SK-N-SH (cell line): ENCODE data around the gene CHSY1. TPM values are rescaled to one million over a fixed set of nuclear protein-coding genes. Genes with fewer than 3 reads are reported as not detected.

ENCODE experiments used
- CTCF ChIA-PET: fragments of 300-600, 350-600 bp; formaldehyde crosslinking; extraction: SDS; loops from one replicate; lab custom pipeline; 2021; lab: Yijun Ruan, JAX
- POLR2A ChIA-PET: fragments of 350-600 bp; sonication (Branson Sonifier 250); formaldehyde crosslinking; extraction: SDS; loops from one replicate; lab custom pipeline; 2020; ENCODE audit warnings: antibody characterized with exemption, inconsistent platforms; lab: Yijun Ruan, JAX
- DNase-seq: peaks from one replicate; pipeline ENCODE4 v3.0.0; 2012
- H2AFZ ChIP-seq: fragments of 200-600 bp; sonication (generic); 2 replicates; pipeline ENCODE4 v1.8.1; 2016; ENCODE audit warnings: antibody characterized with exemption, mild to moderate bottlenecking, low read depth
- H3F3A ChIP-seq: fragments of 200-600 bp; sonication (generic); replicated peaks from 2 replicates; pipeline ENCODE3; 2016; ENCODE audit warnings: antibody characterized with exemption, mild to moderate bottlenecking; ENCODE audit not compliant: insufficient read depth
- H3K27ac ChIP-seq, 2 experiments: fragments of 200-500 bp in 1 of 2; fragments of 200-600 bp in 1 of 2; sonication (Bioruptor generic) in 1 of 2; sonication (generic), shearing (Covaris generic) in 1 of 2; 2 replicates each; pipeline versions ENCODE4 v1.5.1 to v1.6.1; 2014 to 2016; ENCODE audit warnings: low read depth in 2 of 2, inconsistent platforms in 1 of 2, low read length in 1 of 2, mild to moderate bottlenecking in 1 of 2, mixed read lengths in 1 of 2
- H3K27me3 ChIP-seq: fragments of 200-600 bp; sonication (generic), shearing (Covaris generic); 2 replicates; pipeline ENCODE4 v1.6.1; 2016; ENCODE audit warnings: mixed run types; ENCODE audit not compliant: insufficient read depth
- H3K36me3 ChIP-seq, 2 experiments: fragments of 200-500 bp in 1 of 2; fragments of 200-600 bp in 1 of 2; sonication (Bioruptor generic) in 1 of 2; sonication (generic) in 1 of 2; replicated peaks in 1 of 2; 2 replicates each; pipeline versions ENCODE3 to v1.5.1; 2014 to 2016; ENCODE audit warnings: low read length in 1 of 2, mild to moderate bottlenecking in 1 of 2; ENCODE audit not compliant: insufficient read depth in 2 of 2, control insufficient read depth in 1 of 2
- H3K4me1 ChIP-seq, 2 experiments: fragments of 200-500 bp in 1 of 2; fragments of 200-600 bp in 1 of 2; sonication (Bioruptor generic) in 1 of 2; sonication (generic), shearing (Covaris generic) in 1 of 2; 2 replicates each; pipeline versions ENCODE4 v1.5.1 to v1.6.1; 2014 to 2016; ENCODE audit warnings: low read depth in 1 of 2, low read length in 1 of 2, mixed run types in 1 of 2; ENCODE audit not compliant: insufficient read depth in 2 of 2, control insufficient read depth in 1 of 2
- H3K4me2 ChIP-seq: fragments of 200-600 bp; sonication (generic), shearing (Covaris generic); 2 replicates; pipeline ENCODE4 v1.6.1; 2017; ENCODE audit warnings: mixed run types
- H3K4me3 ChIP-seq, 2 experiments: fragments of 200-500 bp in 1 of 2; fragments of 200-600 bp in 1 of 2; sonication (Bioruptor generic) in 1 of 2; sonication (generic), shearing (Covaris generic) in 1 of 2; 2 replicates each; pipeline versions ENCODE4 v1.5.1 to v1.8.1; 2014 to 2016; ENCODE audit warnings: low read depth in 2 of 2, inconsistent platforms in 1 of 2, low read length in 1 of 2, mild to moderate bottlenecking in 1 of 2, mixed read lengths in 1 of 2, moderate library complexity in 1 of 2
- H3K79me2 ChIP-seq: fragments of 200-600 bp; sonication (generic); 2 replicates; pipeline ENCODE4 v1.8.1; 2017; ENCODE audit warnings: mild to moderate bottlenecking; ENCODE audit not compliant: insufficient read depth
- H3K9ac ChIP-seq: fragments of 200-600 bp; sonication (generic); 2 replicates; pipeline ENCODE4 v1.6.1; 2017; ENCODE audit warnings: mixed run types
- H3K9me2 ChIP-seq: fragments of 200-600 bp; sonication (generic); 2 replicates; pipeline ENCODE4 v1.6.1; 2017; ENCODE audit warnings: mixed run types
- H3K9me3 ChIP-seq: fragments of 200-600 bp; sonication (generic); 2 replicates; pipeline ENCODE4 v1.6.1; 2017; ENCODE audit warnings: mixed run types, mild to moderate bottlenecking, moderate library complexity
- H4K20me1 ChIP-seq: fragments of 200-600 bp; sonication (generic); 2 replicates; pipeline ENCODE4 v1.6.1; 2017; ENCODE audit warnings: mild to moderate bottlenecking, mixed run types; ENCODE audit not compliant: insufficient read depth
- FOXM1 ChIP-seq: IDR thresholded peaks from 2 replicates; pipeline ENCODE4 v1.4.0; 2012; ENCODE audit warnings: low read depth, mild to moderate bottlenecking
- GABPA ChIP-seq: IDR thresholded peaks from 2 replicates; pipeline ENCODE4 v1.4.0; 2012; ENCODE audit warnings: low read depth, mild to moderate bottlenecking
- GATA2 ChIP-seq: sonication (generic); formaldehyde crosslinking; IDR thresholded peaks from 2 replicates; pipeline ENCODE4 v1.5.0; 2020; ENCODE audit warnings: mild to moderate bottlenecking, missing genetic modification reagents
- MXI1 ChIP-seq: IDR thresholded peaks from 2 replicates; pipeline ENCODE4 v1.6.1; 2012; ENCODE audit warnings: mild to moderate bottlenecking, low read depth, low read length, improper control_type of control experiment
- NFIC ChIP-seq: IDR thresholded peaks from 2 replicates; pipeline ENCODE4 v1.4.0; 2012; ENCODE audit warnings: borderline replicate concordance
- WGBS: methylation state at CpG from one replicate; pipeline ENCODE4 v1.1.6; 2017; ENCODE audit warnings: low lambda C conversion rate; 5-methylcytosine and 5-hydroxymethylcytosine counted together
- polyA plus RNA-seq, 3 experiments: library from polyadenylated mRNA; depleted of rRNA; stranded (reverse); fragments of >200 nt; gene quantifications; 2 replicates each; pipeline ENCODE4 v1.2.3, GENCODE V29; 2012
- TF ChIP-seq, protein P1 (sequence below): IDR thresholded peaks from 2 replicates; pipeline ENCODE4 v1.6.1; 2012; ENCODE audit warnings: mild to moderate bottlenecking, low read depth, low read length, moderate library complexity
- TF ChIP-seq, protein P2 (sequence below): fragments of 200-600 bp; sonication (generic); IDR thresholded peaks from 2 replicates; pipeline ENCODE4 v1.6.1; 2017; ENCODE audit warnings: antibody characterized with exemption, mild to moderate bottlenecking, moderate library complexity

The CHSY1 gene
- polyA plus RNA-seq, 1 of the 3 experiments (the other 2 are of a cell fraction), result 15.7 TPM

DNA sequence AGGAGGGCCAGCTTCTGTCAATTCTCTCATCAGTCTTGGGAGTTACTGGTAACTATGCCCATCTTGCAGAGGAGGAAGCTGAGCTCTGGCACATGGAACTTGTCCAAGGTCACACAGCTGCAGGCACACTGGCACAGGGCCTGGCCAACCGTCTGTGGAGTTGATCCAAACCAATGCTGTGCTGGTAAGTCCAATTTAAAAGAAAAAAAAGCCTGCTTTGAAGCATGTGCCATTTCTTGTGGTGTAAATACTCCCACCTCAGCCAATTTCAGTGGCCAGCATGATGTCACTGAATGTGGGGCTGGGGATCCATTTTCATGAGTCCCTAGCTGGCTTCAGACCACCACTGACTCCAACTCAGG is 83.4 kb downstream of the CHSY1 start:
- DNase-seq, result no peak
- Histone ChIP-seq H3K9me3 (no peaks in the 10 kb centered on the region), H3K4me1 (peaks cover 26 to 47% of the 10 kb centered on the region in 2 experiments; a peak in 3 of 4 replicates), H3F3A (no peaks in the 10 kb centered on the region), H4K20me1 (no peaks in the 10 kb centered on the region), H3K36me3 (no peaks in the 10 kb centered on the region), H3K9ac (no peak overlapping the region), H2AFZ (no peak overlapping the region), H3K4me2 (no peak overlapping the region), H3K27ac (peak overlapping the region in 1 of 2 experiments; percentile 40; a peak in 2 of 4 replicates), H3K27me3 (no peaks in the 10 kb centered on the region), H3K9me2 (no peaks in the 10 kb centered on the region), H3K4me3 (no peak overlapping the region), H3K79me2 (no peaks in the 10 kb centered on the region)
- WGBS, result 38% methylated on average over 1 of the region's 1 CpG
- ChIA-PET CTCF (interaction anchor here (1.2 kb wide), 1 partner anchor 161 kb away, joined by 3 read pairs; no protein-coding TSS in a partner anchor), POLR2A (no interaction called here)
- TF ChIP-seq GABPA, result no peak
- TF ChIP-seq GATA2 (CRISPR knock-in tag), result no peak
- TF ChIP-seq FOXM1, result no peak
- TF ChIP-seq, protein P1, sequence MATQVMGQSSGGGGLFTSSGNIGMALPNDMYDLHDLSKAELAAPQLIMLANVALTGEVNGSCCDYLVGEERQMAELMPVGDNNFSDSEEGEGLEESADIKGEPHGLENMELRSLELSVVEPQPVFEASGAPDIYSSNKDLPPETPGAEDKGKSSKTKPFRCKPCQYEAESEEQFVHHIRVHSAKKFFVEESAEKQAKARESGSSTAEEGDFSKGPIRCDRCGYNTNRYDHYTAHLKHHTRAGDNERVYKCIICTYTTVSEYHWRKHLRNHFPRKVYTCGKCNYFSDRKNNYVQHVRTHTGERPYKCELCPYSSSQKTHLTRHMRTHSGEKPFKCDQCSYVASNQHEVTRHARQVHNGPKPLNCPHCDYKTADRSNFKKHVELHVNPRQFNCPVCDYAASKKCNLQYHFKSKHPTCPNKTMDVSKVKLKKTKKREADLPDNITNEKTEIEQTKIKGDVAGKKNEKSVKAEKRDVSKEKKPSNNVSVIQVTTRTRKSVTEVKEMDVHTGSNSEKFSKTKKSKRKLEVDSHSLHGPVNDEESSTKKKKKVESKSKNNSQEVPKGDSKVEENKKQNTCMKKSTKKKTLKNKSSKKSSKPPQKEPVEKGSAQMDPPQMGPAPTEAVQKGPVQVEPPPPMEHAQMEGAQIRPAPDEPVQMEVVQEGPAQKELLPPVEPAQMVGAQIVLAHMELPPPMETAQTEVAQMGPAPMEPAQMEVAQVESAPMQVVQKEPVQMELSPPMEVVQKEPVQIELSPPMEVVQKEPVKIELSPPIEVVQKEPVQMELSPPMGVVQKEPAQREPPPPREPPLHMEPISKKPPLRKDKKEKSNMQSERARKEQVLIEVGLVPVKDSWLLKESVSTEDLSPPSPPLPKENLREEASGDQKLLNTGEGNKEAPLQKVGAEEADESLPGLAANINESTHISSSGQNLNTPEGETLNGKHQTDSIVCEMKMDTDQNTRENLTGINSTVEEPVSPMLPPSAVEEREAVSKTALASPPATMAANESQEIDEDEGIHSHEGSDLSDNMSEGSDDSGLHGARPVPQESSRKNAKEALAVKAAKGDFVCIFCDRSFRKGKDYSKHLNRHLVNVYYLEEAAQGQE, result no peak
- TF ChIP-seq MXI1, result no peak

DNA sequence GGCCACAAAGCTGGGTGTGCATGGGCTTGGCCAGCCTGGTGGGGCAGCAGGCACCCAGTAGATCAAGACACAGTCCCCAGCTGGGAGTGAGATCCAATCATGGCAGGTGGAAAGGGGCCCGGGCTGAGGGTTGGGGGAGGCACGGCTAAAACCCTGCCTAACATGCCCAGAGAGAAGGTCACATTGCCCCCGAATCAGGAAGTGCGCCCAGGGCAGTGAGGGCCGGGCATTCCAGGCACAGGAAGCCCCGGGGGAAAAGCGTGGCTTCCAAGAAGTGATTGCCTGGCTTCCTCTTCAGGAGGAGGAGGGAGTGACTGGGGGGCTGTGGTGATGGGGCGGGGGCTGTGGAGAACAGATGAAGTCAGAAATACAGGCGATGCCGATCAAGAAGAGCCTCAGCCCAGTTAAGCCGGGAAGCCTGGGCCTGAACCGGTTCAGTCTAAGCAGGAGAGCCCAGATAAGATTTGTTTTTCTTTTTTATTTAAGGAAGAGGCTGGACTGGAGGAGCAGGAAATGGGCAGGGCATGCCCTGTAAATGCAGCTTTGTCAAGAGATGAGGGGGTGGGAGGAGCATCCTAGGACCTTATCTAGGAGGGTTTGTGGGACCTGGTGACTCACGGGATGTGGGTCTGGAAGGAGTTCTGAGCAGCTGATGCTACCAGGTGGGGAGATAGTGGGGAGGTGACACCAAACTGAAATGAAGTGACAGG is 83.9 kb downstream of the CHSY1 start:
- H3K9me2 ChIP-seq, result no peaks in the 10 kb centered on the region
- no peaks in the 10 kb centered on the region for H3K27me3 ChIP-seq
- H3K36me3 ChIP-seq, result no peaks in the 10 kb centered on the region
- H3K4me3 ChIP-seq, result no peak overlapping the region
- ChIA-PET CTCF (interaction anchor here (0.9 to 2.4 kb wide), 5 partner anchors 13 to 160 kb away, joined by 3 to 8 read pairs (median 3); no protein-coding TSS in a partner anchor), POLR2A (no interaction called here)
- no peak overlapping the region; the same call in 1 of the 2 replicates for H3K4me2 ChIP-seq
- 76% methylated on average over 12 of the region's 13 CpGs for WGBS
- H4K20me1 ChIP-seq, result no peaks in the 10 kb centered on the region
- H3K27ac ChIP-seq, result peak overlapping the region in 1 of 2 experiments; percentile 40; a peak in 1 of 4 replicates
- 0 out of 2 replicates have a peak, but pooled peaks have one; percentile 12 for TF ChIP-seq NFIC
- TF ChIP-seq, protein P2, sequence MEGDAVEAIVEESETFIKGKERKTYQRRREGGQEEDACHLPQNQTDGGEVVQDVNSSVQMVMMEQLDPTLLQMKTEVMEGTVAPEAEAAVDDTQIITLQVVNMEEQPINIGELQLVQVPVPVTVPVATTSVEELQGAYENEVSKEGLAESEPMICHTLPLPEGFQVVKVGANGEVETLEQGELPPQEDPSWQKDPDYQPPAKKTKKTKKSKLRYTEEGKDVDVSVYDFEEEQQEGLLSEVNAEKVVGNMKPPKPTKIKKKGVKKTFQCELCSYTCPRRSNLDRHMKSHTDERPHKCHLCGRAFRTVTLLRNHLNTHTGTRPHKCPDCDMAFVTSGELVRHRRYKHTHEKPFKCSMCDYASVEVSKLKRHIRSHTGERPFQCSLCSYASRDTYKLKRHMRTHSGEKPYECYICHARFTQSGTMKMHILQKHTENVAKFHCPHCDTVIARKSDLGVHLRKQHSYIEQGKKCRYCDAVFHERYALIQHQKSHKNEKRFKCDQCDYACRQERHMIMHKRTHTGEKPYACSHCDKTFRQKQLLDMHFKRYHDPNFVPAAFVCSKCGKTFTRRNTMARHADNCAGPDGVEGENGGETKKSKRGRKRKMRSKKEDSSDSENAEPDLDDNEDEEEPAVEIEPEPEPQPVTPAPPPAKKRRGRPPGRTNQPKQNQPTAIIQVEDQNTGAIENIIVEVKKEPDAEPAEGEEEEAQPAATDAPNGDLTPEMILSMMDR, result no peak
- DNase-seq, result no peak
- H3K79me2 ChIP-seq, result no peaks in the 10 kb centered on the region
- H3K4me1 ChIP-seq, result peaks cover 23 to 47% of the 10 kb centered on the region in 2 experiments; a peak in 3 of 4 replicates
- H3K9ac ChIP-seq, result no peak overlapping the region
- no peaks in the 10 kb centered on the region for H3F3A ChIP-seq
- no peaks in the 10 kb centered on the region for H3K9me3 ChIP-seq
- H2AFZ ChIP-seq, result no peak overlapping the region
